HepG2 (cell line): ENCODE measurements around the gene FBLN5. TPM values are rescaled to one million over a fixed set of nuclear protein-coding genes. Genes with fewer than 3 reads are reported as not detected.
A peak's percentile ranks its signal among the peaks of the same experiment; 100 is the strongest.

Experiments used
- ATAC-seq: fragments of 200-7000 bp; cut with Tn5 transposase; 3 replicates; pipeline ENCODE4 v1.9.1; 2020; ENCODE audit warnings: mild to moderate bottlenecking, moderate library complexity
- BruUV-seq: library from RNA; stranded (reverse); fragments of 400-500 nt; replicated peaks from 2 replicates; lab custom pipeline; 2021; lab: Mats Ljungman, UMichigan
- CTCF ChIA-PET: fragments of 300-600 bp; formaldehyde crosslinking; extraction: SDS; loops from one replicate; lab custom pipeline; 2021; ENCODE audit warnings: low total read pairs, inconsistent platforms, low intra/inter-chr PET ratio; lab: Yijun Ruan, JAX
- POLR2A ChIA-PET: fragments of 350-600 bp; sonication (Branson Sonifier 250); formaldehyde crosslinking; loops from one replicate; lab custom pipeline; 2020; ENCODE audit warnings: antibody characterized with exemption, inconsistent platforms; lab: Yijun Ruan, JAX
- DNase-seq: peaks from one replicate; pipeline ENCODE4 v3.0.0-alpha.2; 2015; ENCODE audit warnings: low spot score
- FAIRE-seq: peaks from 3 replicates; lab custom pipeline; 2011; peaks lifted over from hg19 to GRCh38; lab: Jason Lieb, UNC
- H2AFZ ChIP-seq: one replicate; pipeline ENCODE4 v1.6.1; 2011; ENCODE audit warnings: low read length, inconsistent platforms
- H3K27ac ChIP-seq: fragments of 300-600 bp; 3 replicates; pipeline ENCODE4 v1.8.0; 2011; ENCODE audit warnings: mixed run types, mild to moderate bottlenecking, mixed read lengths, low read length, inconsistent platforms; ENCODE audit not compliant: insufficient read depth; ENCODE audit errors: extremely low read length
- H3K27me3 ChIP-seq, 2 experiments: fragments of 200-600 bp in 1 of 2; 2 replicates in 1 of 2; 3 replicates in 1 of 2; pipeline versions ENCODE4 v1.6.0 to v1.8.0; 2011; ENCODE audit warnings: low read length in 2 of 2, mild to moderate bottlenecking in 2 of 2, moderate library complexity in 2 of 2, inconsistent platforms in 1 of 2; ENCODE audit not compliant: insufficient read depth in 2 of 2, control insufficient read depth in 1 of 2
- H3K36me3 ChIP-seq, 2 experiments: fragments of 200-600 bp in 1 of 2; replicated peaks in 1 of 2; 2 replicates in 1 of 2; 3 replicates in 1 of 2; pipeline versions ENCODE4 v1.5.1 to v1.8.0; 2011; ENCODE audit warnings: low read length in 2 of 2, inconsistent platforms in 1 of 2; ENCODE audit not compliant: insufficient read depth in 2 of 2, control insufficient read depth in 1 of 2
- H3K4me1 ChIP-seq: 2 replicates; pipeline ENCODE4 v1.5.1; 2012; ENCODE audit warnings: low read length, inconsistent platforms; ENCODE audit not compliant: insufficient read depth
- H3K4me2 ChIP-seq: 2 replicates; pipeline ENCODE4 v1.6.0; 2011; ENCODE audit warnings: low read depth, low read length, inconsistent platforms
- H3K4me3 ChIP-seq, 3 experiments: fragments of 200-600 bp in 1 of 3; sonication (generic), shearing (Covaris generic) in 1 of 3; replicated peaks in 1 of 3; 2 replicates each; pipeline ENCODE4 v1.5.1; 2011 to 2016; ENCODE audit warnings: low read length in 3 of 3, inconsistent platforms in 2 of 3, low read depth in 2 of 3, mild to moderate bottlenecking in 2 of 3, control low read depth in 1 of 3, mixed read lengths in 1 of 3; ENCODE audit not compliant: insufficient read depth in 1 of 3
- H3K79me2 ChIP-seq: one replicate; pipeline ENCODE4 v1.6.1; 2011; ENCODE audit warnings: low read length, inconsistent platforms; ENCODE audit not compliant: insufficient read depth
- H3K9ac ChIP-seq: 2 replicates; pipeline ENCODE4 v1.6.0; 2011; ENCODE audit warnings: mild to moderate bottlenecking, low read depth, low read length, inconsistent platforms; ENCODE audit not compliant: insufficient read depth
- H3K9me3 ChIP-seq: 2 replicates; pipeline ENCODE4 v1.5.1; 2012; ENCODE audit warnings: mild to moderate bottlenecking, low read length
- H4K20me1 ChIP-seq: 2 replicates; pipeline ENCODE4 v1.6.0; 2011; ENCODE audit warnings: inconsistent platforms, mild to moderate bottlenecking, low read length, moderate library complexity; ENCODE audit not compliant: insufficient read depth
- ATF7 ChIP-seq, 2 experiments: fragments of 450-650 bp in 1 of 2; sonication (generic) in 1 of 2; formaldehyde crosslinking in 1 of 2; IDR thresholded peaks; 2 replicates each; pipeline versions ENCODE4 v1.4.0 to v1.6.1; 2016 to 2020; ENCODE audit warnings: antibody characterized with exemption in 1 of 2, mild to moderate bottlenecking in 1 of 2, missing genetic modification reagents in 1 of 2
- BCL6 ChIP-seq: IDR thresholded peaks from 2 replicates; pipeline ENCODE4 v1.6.1; 2016; ENCODE audit warnings: missing genetic modification reagents, missing compliant biosample characterization
- WGBS: methylation state at CpG from one replicate; pipeline ENCODE4 v1.1.6; 2017; ENCODE audit warnings: low lambda C conversion rate; 5-methylcytosine and 5-hydroxymethylcytosine counted together
- in situ Hi-C: cut with HindIII; loops from 2 replicates; pipeline ENCODE4 v1.10.0; 2017; ENCODE audit warnings: low pct_unique_long_range_greater_than_20kb; ENCODE audit not compliant: extremely low pct_ligation_motif_present
- intact Hi-C: fragments of 100-400 bp; cut with micrococcal nuclease; formaldehyde crosslinking; loops from one replicate; pipeline ENCODE4 v1.10.0; 2022; ENCODE audit not compliant: unreplicated experiment
- polyA plus RNA-seq, 8 experiments: library from polyadenylated mRNA; depleted of rRNA in 3 of 8; stranded (reverse) in 7 of 8; unstranded in 1 of 8; fragments of >200 nt; fragmentation: Illumina TruSeq in 4 of 8; extraction: Trizol in 4 of 8; gene quantifications; 2 replicates each; pipeline versions ENCODE4 v1.2.1 to v1.2.3, GENCODE V29; 2011 to 2016; ENCODE audit warnings: low read depth in 4 of 8, missing spikeins in 1 of 8, mixed read lengths in 1 of 8; ENCODE audit not compliant: insufficient read depth in 1 of 8
- total RNA-seq, 5 experiments: library from RNA; depleted of rRNA; stranded (reverse); fragments of >200 nt; fragmentation: Illumina TruSeq; extraction: Trizol; gene quantifications; 2 replicates each; pipeline ENCODE4 v1.2.3, GENCODE V29; 2016; ENCODE audit warnings: low read depth in 1 of 5

FBLN5 gene
- total and polyA plus RNA-seq, 2 of the 13 experiments (the other 11 are each of a cell fraction or from before 2014, with no cell fraction given) = 0.38 to 0.77 TPM

GRCh38 chr14:91827746-91828145, 119.7 kb downstream of the FBLN5 start:
- FAIRE-seq = no peak
- BruUV-seq = no TSS peak
- no peaks in the 10 kb centered on the region for H3K36me3 ChIP-seq
- TF ChIP-seq ATF7 (IDR thresholded peaks at IDR 0.05) (peak; percentile 86), ATF7 (CRISPR knock-in tag; IDR thresholded peaks at IDR 0.05) (no peak), BCL6 (CRISPR knock-in tag) (no peak)
- TF ChIP-seq, all 625 proteins: peak for 1
- WGBS = 91% methylated on average over 1 of the region's 1 CpG
- H3K27me3 ChIP-seq = 0 out of 5 replicates have a peak, but pooled peaks cover 0 to 3% of the 10 kb centered on the region in 2 experiments
- no peak overlapping the region for H2AFZ ChIP-seq
- CTCF ChIA-PET = interaction anchor here (0.6 kb wide), 1 partner anchor 84 kb away, joined by 3 read pairs; no protein-coding TSS in a partner anchor
- H3K4me1 ChIP-seq = no peaks in the 10 kb centered on the region
- H3K4me3 ChIP-seq = no peak overlapping the region
- ATAC-seq = no peak
- no peaks in the 10 kb centered on the region for H3K79me2 ChIP-seq
- no peak overlapping the region for H3K27ac ChIP-seq
- no peaks in the 10 kb centered on the region for H3K9me3 ChIP-seq
- no peak for DNase-seq
- POLR2A ChIA-PET = no interaction called here
- intact Hi-C loops = no loop called here
- H4K20me1 ChIP-seq = no peaks in the 10 kb centered on the region
- H3K4me2 ChIP-seq = no peak overlapping the region
- H3K9ac ChIP-seq = no peak overlapping the region
- in situ Hi-C loops = no loop called here

Other genes starting within 250 kb of the FBLN5 start
- gene CATSPERB, start 215.6 kb downstream of the FBLN5 start, total RNA-seq (2016; rRNA removed; fragmentation: Illumina TruSeq; extraction: Trizol) = not detected in 2 replicates
- not detected in 2 replicates for gene CATSPERB, start 215.6 kb downstream of the FBLN5 start, polyA plus RNA-seq (2011; rRNA removed)
- gene TC2N, start 80.2 kb downstream of the FBLN5 start, total RNA-seq (2016; rRNA removed; fragmentation: Illumina TruSeq; extraction: Trizol) = not detected in 2 replicates
- 0.03 TPM in 1 of 2 replicates, not detected in the other for gene TC2N, start 80.2 kb downstream of the FBLN5 start, polyA plus RNA-seq (2011; rRNA removed)
- 32.8 and 51.4 TPM in 2 replicates for gene TRIP11, start 92.4 kb upstream of the FBLN5 start, total RNA-seq (2016; rRNA removed; fragmentation: Illumina TruSeq; extraction: Trizol)
- 10.5 and 10.9 TPM in 2 replicates for gene TRIP11, start 92.4 kb upstream of the FBLN5 start, polyA plus RNA-seq (2011; rRNA removed)
- 17.3 and 30.2 TPM in 2 replicates for gene ATXN3, start 158.9 kb upstream of the FBLN5 start, total RNA-seq (2016; rRNA removed; fragmentation: Illumina TruSeq; extraction: Trizol)
- gene ATXN3, start 158.9 kb upstream of the FBLN5 start, polyA plus RNA-seq (2011; rRNA removed) = 12.1 and 14.9 TPM in 2 replicates
- gene NDUFB1, start 174.0 kb upstream of the FBLN5 start, total RNA-seq (2016; rRNA removed; fragmentation: Illumina TruSeq; extraction: Trizol) = 281 and 308 TPM in 2 replicates
- 161 and 181 TPM in 2 replicates for gene NDUFB1, start 174.0 kb upstream of the FBLN5 start, polyA plus RNA-seq (2011; rRNA removed)
- 67.9 and 126 TPM in 2 replicates for gene CPSF2, start 174.3 kb upstream of the FBLN5 start, total RNA-seq (2016; rRNA removed; fragmentation: Illumina TruSeq; extraction: Trizol)
- gene CPSF2, start 174.3 kb upstream of the FBLN5 start, polyA plus RNA-seq (2011; rRNA removed) = 10.7 and 14.3 TPM in 2 replicates